Measurements from ENCODE around the gene USP49. TPM values are rescaled to one million over a fixed set of nuclear protein-coding genes. Genes with fewer than 3 reads are reported as not detected.

The USP49 gene
- total and polyA plus RNA-seq, 2 of the 13 experiments (the other 11 are each of a cell fraction or from before 2014, with no cell fraction given): 2.9 to 4.3 TPM

DNA sequence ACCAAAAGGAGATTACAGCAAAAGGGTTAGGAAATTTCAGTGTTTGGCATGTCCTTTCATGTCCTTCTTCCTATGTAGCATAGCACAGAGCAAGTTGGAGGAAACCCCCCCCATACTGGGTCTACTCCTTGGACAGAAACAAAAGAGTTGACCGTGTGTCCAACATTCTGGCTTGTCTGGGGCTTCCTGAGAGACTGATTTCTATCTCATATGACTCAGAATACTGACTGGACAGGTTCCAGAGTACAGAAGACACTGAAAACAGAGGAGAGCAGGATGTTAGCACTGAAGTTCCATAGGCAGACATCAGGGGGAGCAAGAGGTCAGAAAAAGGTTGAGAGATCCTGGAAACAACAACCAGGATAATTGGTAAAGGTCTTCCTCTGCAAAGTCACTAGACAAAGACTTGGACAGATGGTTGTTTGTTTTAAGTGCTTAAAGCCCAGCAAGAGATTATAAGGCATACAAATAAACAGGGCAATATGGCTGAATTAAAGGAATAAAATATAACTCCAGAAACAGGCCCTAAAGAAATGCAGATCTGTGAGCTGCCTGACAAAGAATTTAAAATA lies 48.4 kb downstream of the USP49 start (continued):
- TF ChIP-seq, protein P1, sequence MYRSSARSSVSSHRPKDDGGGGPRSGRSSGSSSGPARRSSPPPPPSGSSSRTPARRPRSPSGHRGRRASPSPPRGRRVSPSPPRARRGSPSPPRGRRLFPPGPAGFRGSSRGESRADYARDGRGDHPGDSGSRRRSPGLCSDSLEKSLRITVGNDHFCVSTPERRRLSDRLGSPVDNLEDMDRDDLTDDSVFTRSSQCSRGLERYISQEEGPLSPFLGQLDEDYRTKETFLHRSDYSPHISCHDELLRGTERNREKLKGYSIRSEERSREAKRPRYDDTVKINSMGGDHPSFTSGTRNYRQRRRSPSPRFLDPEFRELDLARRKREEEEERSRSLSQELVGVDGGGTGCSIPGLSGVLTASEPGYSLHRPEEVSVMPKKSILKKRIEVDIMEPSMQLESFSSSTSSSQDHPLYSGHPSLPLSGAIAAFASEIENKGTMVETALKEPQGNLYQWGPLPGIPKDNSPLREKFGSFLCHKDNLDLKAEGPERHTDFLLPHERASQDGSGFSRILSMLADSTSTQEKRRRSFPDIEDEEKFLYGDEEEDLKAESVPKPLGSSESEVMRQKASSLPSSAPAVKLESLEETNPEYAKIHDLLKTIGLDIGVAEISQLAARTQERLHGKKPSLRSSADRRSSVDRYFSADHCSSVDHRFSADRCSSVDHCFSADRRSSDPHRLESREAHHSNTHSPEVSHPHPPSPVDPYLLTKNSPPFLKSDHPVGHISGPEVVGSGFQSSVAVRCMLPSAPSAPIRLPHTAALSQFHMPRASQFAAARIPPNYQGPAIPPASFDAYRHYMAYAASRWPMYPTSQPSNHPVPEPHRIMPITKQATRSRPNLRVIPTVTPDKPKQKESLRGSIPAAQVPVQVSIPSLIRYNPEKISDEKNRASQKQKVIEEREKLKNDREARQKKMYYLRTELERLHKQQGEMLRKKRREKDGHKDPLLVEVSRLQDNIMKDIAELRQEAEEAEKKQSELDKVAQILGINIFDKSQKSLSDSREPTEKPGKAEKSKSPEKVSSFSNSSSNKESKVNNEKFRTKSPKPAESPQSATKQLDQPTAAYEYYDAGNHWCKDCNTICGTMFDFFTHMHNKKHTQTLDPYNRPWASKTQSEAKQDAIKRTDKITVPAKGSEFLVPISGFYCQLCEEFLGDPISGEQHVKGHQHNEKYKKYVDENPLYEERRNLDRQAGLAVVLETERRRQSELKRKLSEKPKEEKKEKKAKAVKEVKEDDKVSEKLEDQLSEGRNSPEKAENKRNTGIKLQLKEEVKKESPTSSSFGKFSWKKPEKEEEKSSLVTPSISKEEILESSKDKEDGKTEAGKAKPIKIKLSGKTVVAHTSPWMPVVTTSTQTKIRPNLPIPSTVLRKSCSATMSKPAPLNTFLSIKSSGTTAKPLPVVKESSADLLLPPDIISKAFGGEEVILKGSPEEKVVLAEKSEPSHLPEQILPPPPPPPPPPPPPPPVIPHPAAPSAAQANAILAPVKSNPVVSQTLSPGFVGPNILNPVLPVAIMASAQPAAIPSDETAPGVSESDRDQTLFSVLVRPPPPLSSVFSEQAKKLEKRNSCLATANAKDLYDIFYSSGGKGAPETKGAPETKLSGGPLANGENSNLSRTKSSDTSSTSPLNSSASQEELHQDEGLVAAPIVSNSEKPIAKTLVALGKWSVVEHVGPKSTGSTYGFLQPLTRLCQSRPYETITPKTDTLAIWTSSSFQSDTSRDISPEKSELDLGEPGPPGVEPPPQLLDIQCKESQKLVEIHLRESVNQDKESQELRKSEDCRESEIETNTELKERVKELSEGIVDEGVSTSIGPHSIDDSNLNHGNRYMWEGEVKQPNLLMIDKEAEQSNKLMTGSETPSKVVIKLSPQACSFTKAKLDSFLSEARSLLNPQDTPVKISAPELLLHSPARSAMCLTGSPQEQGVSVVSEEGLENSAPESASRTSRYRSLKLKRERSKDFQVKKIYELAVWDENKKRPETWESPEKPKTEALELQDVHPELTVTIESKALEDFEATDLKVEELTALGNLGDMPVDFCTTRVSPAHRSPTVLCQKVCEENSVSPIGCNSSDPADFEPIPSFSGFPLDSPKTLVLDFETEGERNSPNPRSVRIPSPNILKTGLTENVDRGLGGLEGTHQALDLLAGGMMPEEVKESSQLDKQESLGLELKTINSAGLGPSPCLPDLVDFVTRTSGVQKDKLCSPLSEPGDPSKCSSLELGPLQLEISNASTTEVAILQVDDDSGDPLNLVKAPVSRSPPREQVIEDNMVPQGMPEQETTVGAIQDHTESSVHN (CRISPR knock-in tag; IDR thresholded peaks at IDR 0.05): no peak

DNA sequence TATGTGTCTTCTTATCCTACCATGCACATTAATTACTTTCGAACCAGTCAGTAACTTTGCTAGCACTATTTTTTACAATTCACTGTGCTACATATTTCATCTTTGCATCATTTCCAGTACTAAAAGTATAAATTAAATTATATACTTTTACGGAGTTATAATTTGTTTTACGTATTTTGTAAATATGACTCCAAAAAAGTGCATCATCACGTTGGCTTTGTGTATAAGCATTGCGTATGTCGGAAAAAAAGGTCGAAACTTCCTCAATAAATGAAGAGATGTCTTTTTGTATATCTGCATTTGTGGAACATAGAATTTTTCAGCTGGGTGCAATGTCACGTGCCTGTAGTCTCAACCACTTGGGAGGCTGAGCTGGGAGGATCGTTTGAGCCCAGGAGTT lies 52.0 kb downstream of the USP49 start:
- no peaks in the 10 kb centered on the region for H3K79me2 ChIP-seq (ENCODE audit: insufficient read depth, low read length)
- intact Hi-C loops (cut with micrococcal nuclease; ENCODE audit: unreplicated experiment) (no loop called here), in situ Hi-C loops (cut with HindIII; ENCODE audit: extremely low pct_ligation_motif_present, low pct_unique_long_range_greater_than_20kb) (no loop called here)
- no TSS peak for BruUV-seq (replicated peaks)
- H4K20me1 ChIP-seq (ENCODE audit: insufficient read depth, low read length): no peaks in the 10 kb centered on the region
- 96% methylated on average over 9 of the region's 9 CpGs for WGBS (ENCODE audit: low lambda C conversion rate)
- ChIA-PET CTCF (ENCODE audit: low intra/inter-chr PET ratio, low total read pairs) (no interaction called here), POLR2A (no interaction called here)
- ATAC-seq: no peak
- no peaks in the 10 kb centered on the region for H3K36me3 ChIP-seq (replicated peaks in 1 of 2; ENCODE audit: control insufficient read depth in 1 of 2, insufficient read depth in 2 of 2, low read length in 2 of 2)
- TF ChIP-seq ETV5 (CRISPR knock-in tag; IDR thresholded peaks at IDR 0.05; ENCODE audit: borderline replicate concordance): no peak
- TF ChIP-seq, protein P2, sequence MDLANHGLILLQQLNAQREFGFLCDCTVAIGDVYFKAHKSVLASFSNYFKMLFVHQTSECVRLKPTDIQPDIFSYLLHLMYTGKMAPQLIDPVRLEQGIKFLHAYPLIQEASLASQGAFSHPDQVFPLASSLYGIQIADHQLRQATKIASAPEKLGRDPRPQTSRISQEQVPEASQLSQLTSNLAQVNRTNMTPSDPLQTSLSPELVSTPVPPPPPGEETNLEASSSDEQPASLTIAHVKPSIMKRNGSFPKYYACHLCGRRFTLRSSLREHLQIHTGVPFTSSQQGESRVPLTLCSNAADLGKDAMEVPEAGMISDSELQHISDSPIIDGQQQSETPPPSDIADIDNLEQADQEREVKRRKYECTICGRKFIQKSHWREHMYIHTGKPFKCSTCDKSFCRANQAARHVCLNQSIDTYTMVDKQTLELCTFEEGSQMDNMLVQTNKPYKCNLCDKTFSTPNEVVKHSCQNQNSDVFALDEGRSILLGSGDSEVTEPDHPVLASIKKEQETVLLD (CRISPR knock-in tag; IDR thresholded peaks at IDR 0.05; ENCODE audit: low read depth): no peak
- H3K4me1 ChIP-seq (ENCODE audit: insufficient read depth, low read length): peaks cover 16% of the 10 kb centered on the region
- H3K27ac ChIP-seq (ENCODE audit: extremely low read length, insufficient read depth, low read length): no peak overlapping the region
- DNase-seq (ENCODE audit: low spot score): no peak
- H3K4me3 ChIP-seq (replicated peaks in 1 of 3; ENCODE audit: insufficient read depth in 1 of 3, low read depth in 2 of 3, low read length in 3 of 3): no peak overlapping the region
- no peak overlapping the region for H2AFZ ChIP-seq (ENCODE audit: low read length)
- H3K9ac ChIP-seq (ENCODE audit: insufficient read depth, low read depth, low read length): no peak overlapping the region
- no peak for FAIRE-seq
- no peaks in the 10 kb centered on the region for H3K9me3 ChIP-seq (ENCODE audit: low read length)
- H3K27me3 ChIP-seq (ENCODE audit: control insufficient read depth in 1 of 2, insufficient read depth in 2 of 2, low read length in 2 of 2): no peaks in the 10 kb centered on the region
- no peak overlapping the region for H3K4me2 ChIP-seq (ENCODE audit: low read depth, low read length)
